BLaER1 treated with 17β-estradiol and CSF1 and Interleukin-3, amounts not matched to agents 10 nM and 100 nM (cell line): ENCODE results near the gene CA11.
"Not testable (repeated sequence)": the region's sequence is repeated elsewhere in the genome, so short reads cannot be mapped to it uniquely, and the experiment has no call there.

Experiments used
- H3K27ac ChIP-seq, 11 experiments: shearing (Covaris generic); formaldehyde crosslinking; 2 replicates each; pipeline ENCODE4 v1.8.1; 2022
- H3K27me3 ChIP-seq, 11 experiments: shearing (Covaris generic); formaldehyde crosslinking; 2 replicates each; pipeline ENCODE4 v1.8.1; 2022
- H3K36me3 ChIP-seq, 11 experiments: shearing (Covaris generic); formaldehyde crosslinking; 2 replicates each; pipeline ENCODE4 v1.8.1; 2022
- H3K4me1 ChIP-seq, 10 experiments: shearing (Covaris generic); formaldehyde crosslinking; 2 replicates each; pipeline ENCODE4 v1.8.1; 2022
- H3K4me2 ChIP-seq, 11 experiments: shearing (Covaris generic); formaldehyde crosslinking; 2 replicates each; pipeline ENCODE4 v1.8.1; 2022
- H3K4me3 ChIP-seq, 10 experiments: shearing (Covaris generic); formaldehyde crosslinking; 2 replicates each; pipeline ENCODE4 v1.8.1; 2022
- H3K9ac ChIP-seq, 11 experiments: shearing (Covaris generic); formaldehyde crosslinking; 2 replicates each; pipeline ENCODE4 v1.8.1; 2022
- H3K9me3 ChIP-seq, 11 experiments: shearing (Covaris generic); formaldehyde crosslinking; replicated peaks in 1 of 11; 2 replicates each; pipeline ENCODE4 v1.8.1; 2022
- H4K20me1 ChIP-seq, 11 experiments: shearing (Covaris generic); formaldehyde crosslinking; 2 replicates each; pipeline ENCODE4 v1.8.1; 2022
- Cebpa-rat ChIP-seq, 11 experiments: shearing (Covaris generic); IDR thresholded peaks; 2 replicates each; pipeline ENCODE4 v1.8.1; 2022

CA11 gene

DNA sequence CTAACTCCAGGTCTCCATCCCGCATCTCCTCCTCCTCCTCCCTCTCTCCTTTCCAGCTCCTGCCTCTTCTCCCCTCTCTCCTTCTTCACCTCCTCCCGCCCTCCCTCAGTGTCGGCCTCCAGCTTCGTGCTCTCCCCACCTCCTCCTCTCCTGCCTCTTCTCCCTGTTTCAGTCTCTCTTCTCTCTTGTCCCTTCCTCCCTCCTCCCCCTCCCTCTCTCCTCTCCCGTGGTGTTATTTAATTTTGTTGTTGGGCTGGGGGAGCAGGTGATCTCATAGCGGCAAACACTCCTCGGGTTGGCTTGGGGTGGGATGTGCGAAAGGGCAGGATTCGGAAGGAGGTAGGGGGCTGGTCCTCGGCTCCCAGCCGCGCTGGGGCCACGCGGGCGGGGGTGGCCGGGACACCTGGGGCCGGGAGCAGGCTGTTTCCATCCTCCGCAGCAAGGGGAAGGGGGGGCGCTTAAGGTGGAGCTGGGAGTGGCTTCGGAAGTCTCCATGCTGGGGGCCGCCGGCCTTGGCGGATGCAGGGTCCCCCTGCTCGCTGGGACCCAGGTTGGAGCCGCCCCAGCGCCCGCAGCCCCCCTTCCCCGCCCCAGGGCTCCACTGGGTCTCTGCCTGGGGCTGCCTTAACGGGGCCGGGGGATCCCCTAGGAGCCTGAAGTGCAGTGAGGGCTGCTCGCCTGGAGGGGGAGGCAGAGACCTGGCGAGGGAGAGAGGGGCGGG lies at the start of gene CA11:
CA11 (minus strand) TSS at position 187 of the 721 bp plus-strand sequence. CDS start 555 bp downstream, outside the sequence.
- Histone ChIP-seq H3K36me3 (no peaks in the 10 kb centered on the region), H3K9me3 (no peaks in the 10 kb centered on the region), H3K4me3 (peak within 1 kb of the TSS; percentile 60 to 71 (median 64)), H4K20me1 (no peaks in the 10 kb centered on the region), H3K27me3 (no peaks in the 10 kb centered on the region), H3K4me1 (peaks cover 49 to 73% (median 69%) of the 10 kb centered on the region in 10 experiments), H3K9ac (peak within 1 kb of the TSS; percentile 82 to 92 (median 87)), H3K4me2 (peak within 1 kb of the TSS; percentile 94 to 100 (median 100)), H3K27ac (peak within 1 kb of the TSS; percentile 82 to 100 (median 97))
- TF ChIP-seq Cebpa-rat (IDR thresholded peaks at IDR 0.05): no peak

DNA sequence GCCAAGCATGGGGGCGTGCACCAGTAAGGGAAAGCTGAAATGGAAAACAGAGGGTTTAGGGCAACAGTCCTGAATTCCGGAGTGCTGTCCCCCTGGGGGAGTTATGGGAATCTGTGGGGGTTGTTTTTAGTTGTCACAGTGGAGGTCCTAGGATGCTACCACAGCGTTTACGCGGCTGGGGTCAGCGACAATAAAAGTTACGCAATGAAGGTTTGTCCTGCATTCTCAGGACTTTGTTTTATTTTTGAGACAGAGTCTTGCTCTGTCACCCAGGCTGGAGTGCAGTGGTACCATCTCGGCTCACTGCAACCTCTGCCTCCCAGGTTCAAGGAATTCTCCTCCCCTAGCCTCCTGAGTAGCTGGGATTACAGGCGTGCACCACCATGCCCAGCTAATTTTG lies 47.6 kb upstream of the CA11 start:
- H3K9me3 ChIP-seq, H3K36me3 ChIP-seq, H3K9ac ChIP-seq, H3K27me3 ChIP-seq, H3K4me3 ChIP-seq, H4K20me1 ChIP-seq, H3K4me2 ChIP-seq, H3K27ac ChIP-seq: not testable (repeated sequence)
- H3K4me1 ChIP-seq: peaks cover 29 to 59% (median 52%) of the 10 kb centered on the region in 10 experiments
- TF ChIP-seq Cebpa-rat (IDR thresholded peaks at IDR 0.05): peak in 5 of 11 experiments; percentile 18 to 77 (median 43); a peak in 6 of 22 replicates

DNA sequence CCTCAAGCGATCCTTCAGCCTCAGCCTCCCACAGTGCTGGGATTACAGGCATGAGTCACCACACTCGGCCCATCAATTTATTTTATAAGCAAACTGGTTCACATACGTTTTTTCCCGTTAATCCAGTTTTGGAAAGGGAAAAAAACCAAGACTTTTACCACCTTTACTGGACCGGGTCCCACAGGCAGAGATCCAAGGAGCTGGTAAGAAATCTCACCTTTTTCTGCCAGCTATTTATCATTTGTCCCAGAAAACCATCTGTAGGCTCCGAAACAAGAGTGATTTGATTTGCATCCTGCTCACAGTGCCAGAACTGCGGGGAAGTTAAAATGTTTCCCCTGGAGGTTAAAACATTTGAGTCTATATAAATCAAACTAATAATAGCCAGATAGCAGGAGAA lies 43.5 kb upstream of the CA11 start:
- Histone ChIP-seq H3K27ac (peak overlapping the region in 2 of 11 experiments; percentile 23 to 31; a peak in 1 of 22 replicates), H3K9me3 (peaks cover 0 to 3% (median 0%) of the 10 kb centered on the region in 11 experiments; a peak in 1 of 22 replicates), H3K4me1 (peaks cover 0 to 61% (median 44%) of the 10 kb centered on the region in 10 experiments; a peak in 18 of 20 replicates), H3K36me3 (no peaks in the 10 kb centered on the region), H4K20me1 (no peaks in the 10 kb centered on the region), H3K27me3 (no peaks in the 10 kb centered on the region), H3K9ac (peak overlapping the region in 2 of 11 experiments; percentile 15 to 49; a peak in 4 of 22 replicates), H3K4me3 (no peak overlapping the region), H3K4me2 (peak overlapping the region in 7 of 11 experiments; percentile 4 to 73 (median 41); a peak in 10 of 22 replicates)
- TF ChIP-seq Cebpa-rat (IDR thresholded peaks at IDR 0.05): no peak

DNA sequence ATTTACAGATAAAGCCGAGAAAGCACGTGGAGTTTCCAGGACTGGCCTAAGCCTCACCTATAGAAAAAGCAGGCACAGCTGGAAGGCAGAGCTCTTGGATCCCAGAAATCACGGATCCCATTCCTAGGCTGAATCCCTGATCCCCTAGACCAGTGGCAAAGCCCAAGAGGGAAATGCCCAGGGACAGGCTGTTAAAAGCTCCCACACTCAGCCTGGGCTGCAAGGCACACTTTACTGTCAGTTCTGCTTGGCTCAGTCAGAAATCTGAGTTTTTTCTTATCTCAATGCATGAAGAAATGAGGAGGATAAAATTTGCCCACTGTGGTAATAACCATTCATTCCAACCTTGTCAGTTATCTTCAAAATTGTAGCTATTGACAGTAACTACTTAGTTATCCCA lies 41.8 kb upstream of the CA11 start:
- Histone ChIP-seq H3K27me3 (no peaks in the 10 kb centered on the region), H3K9ac (no peak overlapping the region), H3K36me3 (no peaks in the 10 kb centered on the region), H3K9me3 (peaks cover 0 to 3% (median 0%) of the 10 kb centered on the region in 11 experiments; a peak in 1 of 22 replicates), H3K4me2 (peak overlapping the region in 8 of 11 experiments; percentile 29 to 66 (median 42); a peak in 7 of 22 replicates), H3K4me1 (peaks cover 9 to 73% (median 54%) of the 10 kb centered on the region in 10 experiments; a peak in 19 of 20 replicates), H4K20me1 (no peaks in the 10 kb centered on the region), H3K4me3 (no peak overlapping the region), H3K27ac (no peak overlapping the region)
- no peak for TF ChIP-seq Cebpa-rat (IDR thresholded peaks at IDR 0.05)

DNA sequence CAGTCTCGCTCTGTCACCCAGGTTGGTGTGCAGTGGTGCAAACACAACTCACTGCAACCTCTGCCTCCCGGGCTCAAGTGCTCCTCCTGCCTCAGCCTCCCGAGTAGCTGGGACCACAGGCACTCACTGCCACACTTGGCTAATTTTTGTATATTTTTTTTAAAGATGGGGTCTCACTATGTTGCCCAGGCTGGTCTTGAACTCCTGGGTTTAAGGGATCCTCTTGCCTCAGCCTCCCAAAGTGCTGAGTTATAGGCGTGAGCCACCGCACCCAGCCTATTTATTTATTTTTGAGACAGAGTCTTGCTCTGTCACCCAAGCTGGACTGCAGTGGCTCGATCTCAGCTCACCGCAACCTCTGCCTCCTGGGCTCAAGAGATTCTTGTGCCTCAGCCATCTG lies 40.6 kb upstream of the CA11 start:
- H3K4me3 ChIP-seq, H3K9ac ChIP-seq, H3K27me3 ChIP-seq, H4K20me1 ChIP-seq, H3K9me3 ChIP-seq, H3K36me3 ChIP-seq: not testable (repeated sequence)
- Histone ChIP-seq H3K4me2 (peak overlapping the region in 9 of 11 experiments; percentile 20 to 66 (median 38); a peak in 10 of 22 replicates), H3K4me1 (peaks cover 16 to 85% (median 66%) of the 10 kb centered on the region in 10 experiments), H3K27ac (peak overlapping the region in 2 of 11 experiments; percentile 2 to 9; a peak in 1 of 22 replicates)

DNA sequence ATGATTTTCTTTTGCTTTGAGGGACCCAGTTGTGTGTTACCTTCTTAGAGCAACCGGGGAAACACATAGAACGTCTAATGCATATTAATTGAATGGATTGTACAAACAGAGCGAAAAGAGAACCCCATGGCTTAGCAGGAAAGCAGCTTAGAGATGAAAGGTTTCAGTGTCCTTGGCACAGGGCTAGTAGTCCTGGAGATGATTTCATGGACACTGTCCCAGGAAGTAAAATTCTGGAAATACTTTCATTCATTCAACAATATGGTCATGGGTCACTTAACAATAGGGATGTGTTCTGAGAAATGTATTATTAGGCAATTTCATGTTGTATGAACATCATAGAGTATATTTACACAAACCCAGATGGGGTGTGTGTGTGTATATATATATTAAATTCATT lies 40.1 kb upstream of the CA11 start:
- H3K4me3 ChIP-seq: no peak overlapping the region
- H3K9me3 ChIP-seq: peaks cover 0 to 3% (median 0%) of the 10 kb centered on the region in 11 experiments; a peak in 1 of 22 replicates
- no peaks in the 10 kb centered on the region for H3K36me3 ChIP-seq
- H3K4me2 ChIP-seq: peak overlapping the region in 9 of 11 experiments; percentile 18 to 66 (median 38); a peak in 15 of 22 replicates
- no peaks in the 10 kb centered on the region for H4K20me1 ChIP-seq
- no peak for TF ChIP-seq Cebpa-rat (IDR thresholded peaks at IDR 0.05)
- no peak overlapping the region for H3K27ac ChIP-seq
- peaks cover 21 to 90% (median 71%) of the 10 kb centered on the region in 10 experiments for H3K4me1 ChIP-seq
- no peak overlapping the region for H3K9ac ChIP-seq
- no peaks in the 10 kb centered on the region for H3K27me3 ChIP-seq

DNA sequence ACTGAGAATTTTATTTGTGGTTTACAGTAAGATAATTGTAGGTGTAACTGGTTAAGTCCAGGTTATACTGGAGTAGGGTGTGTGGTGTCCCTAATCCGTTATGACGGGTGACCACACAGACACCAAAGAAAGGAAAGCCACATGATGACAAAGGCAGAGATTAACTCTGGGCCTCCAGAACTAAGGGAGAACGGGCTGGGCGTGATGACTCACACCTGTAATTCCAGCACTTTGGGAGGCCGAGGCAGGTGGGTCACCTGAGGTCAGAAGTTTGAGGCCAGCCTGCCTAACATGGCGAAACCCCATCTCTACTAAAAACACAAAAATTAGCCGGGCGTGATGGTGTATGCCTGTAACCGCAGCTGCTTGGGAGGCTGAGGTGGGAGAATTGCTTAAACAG lies 39.6 kb upstream of the CA11 start:
- Histone ChIP-seq H3K4me2 (peak overlapping the region in 9 of 11 experiments; percentile 18 to 66 (median 38); a peak in 16 of 22 replicates), H3K4me3 (no peak overlapping the region), H4K20me1 (no peaks in the 10 kb centered on the region; a peak in 1 of 22 replicates), H3K9me3 (peaks cover 0 to 3% (median 0%) of the 10 kb centered on the region in 11 experiments; a peak in 1 of 22 replicates), H3K27me3 (no peaks in the 10 kb centered on the region), H3K27ac (0 out of 22 replicates have a peak overlapping the region, but pooled peaks of 1 of the 11 experiments have one; percentile 18), H3K9ac (no peak overlapping the region), H3K4me1 (peaks cover 27 to 92% (median 76%) of the 10 kb centered on the region in 10 experiments), H3K36me3 (no peaks in the 10 kb centered on the region)
- no peak for TF ChIP-seq Cebpa-rat (IDR thresholded peaks at IDR 0.05)

DNA sequence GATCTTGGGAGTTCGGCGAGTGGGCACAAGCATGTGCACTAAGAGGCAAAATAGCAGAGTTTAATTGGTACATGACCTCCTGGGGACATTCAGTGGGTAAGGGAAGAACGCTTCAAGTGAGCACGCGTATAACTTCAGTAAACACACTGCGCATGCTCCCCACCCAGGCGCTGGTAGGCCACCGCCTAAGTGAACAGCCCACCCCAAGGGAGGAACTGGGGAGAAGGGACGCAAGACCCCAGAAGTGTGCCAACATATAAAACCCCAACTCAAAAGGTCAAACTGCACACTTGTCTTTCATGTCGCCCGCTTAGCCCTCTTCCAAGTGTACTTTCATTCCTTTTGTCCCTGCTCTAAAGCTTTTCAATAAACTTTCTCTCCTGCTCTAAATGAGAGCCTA lies 37.4 kb upstream of the CA11 start:
- peaks cover 30 to 91% (median 72%) of the 10 kb centered on the region in 10 experiments for H3K4me1 ChIP-seq
- H3K4me2 ChIP-seq: peak overlapping the region; percentile 51 to 98 (median 80)
- no peak overlapping the region; a peak in 1 of 22 replicates for H3K27ac ChIP-seq
- H3K4me3 ChIP-seq: peak overlapping the region in 2 of 10 experiments; percentile 33 to 41; a peak in 2 of 20 replicates
- H3K9me3 ChIP-seq: peaks cover 0 to 3% (median 0%) of the 10 kb centered on the region in 11 experiments; a peak in 1 of 22 replicates
- TF ChIP-seq Cebpa-rat (IDR thresholded peaks at IDR 0.05): no peak
- peak overlapping the region in 4 of 11 experiments; percentile 10 to 38 (median 18); a peak in 3 of 22 replicates for H3K9ac ChIP-seq
- no peaks in the 10 kb centered on the region; a peak in 1 of 22 replicates for H4K20me1 ChIP-seq
- H3K36me3 ChIP-seq: no peaks in the 10 kb centered on the region
- H3K27me3 ChIP-seq: no peaks in the 10 kb centered on the region

DNA sequence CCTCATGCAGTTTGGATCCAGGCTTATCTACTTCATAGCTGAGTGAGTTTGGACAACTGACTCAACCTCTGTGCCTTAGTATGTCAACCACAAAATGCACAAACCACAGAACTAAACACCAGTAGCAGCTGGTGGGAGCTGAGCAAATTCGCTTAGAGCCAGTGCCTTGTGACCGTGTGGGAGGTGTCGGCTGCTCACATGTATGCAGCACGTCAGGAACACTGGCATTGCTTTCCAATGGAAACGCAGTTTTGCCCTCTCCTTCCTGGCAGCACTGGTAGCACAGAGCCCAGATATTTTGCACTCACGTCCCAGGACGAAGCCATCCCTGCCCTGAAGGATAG lies 35.1 kb upstream of the CA11 start:
- Histone ChIP-seq H4K20me1 (no peaks in the 10 kb centered on the region; a peak in 1 of 22 replicates), H3K27me3 (no peaks in the 10 kb centered on the region), H3K36me3 (no peaks in the 10 kb centered on the region), H3K9ac (peak overlapping the region; percentile 20 to 65 (median 52); a peak in 18 of 22 replicates), H3K9me3 (no peaks in the 10 kb centered on the region), H3K4me3 (0 out of 20 replicates have a peak overlapping the region, but pooled peaks of 1 of the 10 experiments have one; percentile 19), H3K27ac (peak overlapping the region; percentile 52 to 79 (median 65); a peak in 20 of 22 replicates), H3K4me2 (peak overlapping the region; percentile 80 to 98 (median 92)), H3K4me1 (peaks cover 30 to 82% (median 61%) of the 10 kb centered on the region in 10 experiments)
- TF ChIP-seq Cebpa-rat (IDR thresholded peaks at IDR 0.05): no peak
